Measurements from ENCODE around the gene SPATA17.

- TF ChIP-seq CTCF (IDR thresholded peaks at IDR 0.05) (no peak), POLR2A (IDR thresholded peaks at IDR 0.05) (no peak)
Measured at GRCh38 chr1:217881607-217882332, 250.6 kb downstream of the SPATA17 start.
